HG03108 (cell line): ENCODE measurements around the gene FGD4.
"Not testable (repeated sequence)": the region's sequence is repeated elsewhere in the genome, so short reads cannot be mapped to it uniquely, and the experiment has no call there.

Experiments
- ATAC-seq: cut with Tn5 transposase; IDR thresholded peaks from one replicate; pipeline ENCODE4 v1.9.1; 2021; ENCODE audit warnings: moderate library complexity; ENCODE audit not compliant: unreplicated experiment

FGD4 gene

GRCh38 chr12:32489070-32489469 lies 89.7 kb downstream of the FGD4 start:
- no peak for ATAC-seq

GRCh38 chr12:32490801-32491200 lies 91.4 kb downstream of the FGD4 start:
- ATAC-seq: no peak

- ATAC-seq: no peak
Measured at GRCh38 chr12:32493282-32493681, 93.9 kb downstream of the FGD4 start.

DNA sequence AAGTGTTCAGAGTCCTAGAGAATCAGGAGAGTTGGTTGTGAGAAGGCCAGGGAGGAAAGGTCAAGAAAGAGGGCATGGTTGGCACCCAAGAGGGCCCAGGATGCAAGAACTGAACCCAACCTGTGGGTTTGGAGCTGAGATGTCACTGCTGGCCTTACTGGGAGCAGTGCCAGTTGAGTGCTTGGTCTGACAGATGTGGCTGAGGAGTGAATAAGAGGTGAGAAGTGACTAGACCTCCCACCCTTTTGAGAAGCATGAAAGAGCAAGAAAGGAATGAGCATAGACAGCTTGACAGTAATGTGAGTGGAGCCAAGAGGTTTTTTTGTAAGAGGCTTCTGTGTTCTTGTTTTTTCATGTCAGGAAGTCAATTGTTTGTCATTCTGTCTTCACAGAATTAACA lies 95.3 kb downstream of the FGD4 start:
- no peak for ATAC-seq

GRCh38 chr12:32496946-32497345 lies 97.6 kb downstream of the FGD4 start:
- no peak for ATAC-seq

GRCh38 chr12:32497864-32498263 lies 98.5 kb downstream of the FGD4 start:
- no peak for ATAC-seq

DNA sequence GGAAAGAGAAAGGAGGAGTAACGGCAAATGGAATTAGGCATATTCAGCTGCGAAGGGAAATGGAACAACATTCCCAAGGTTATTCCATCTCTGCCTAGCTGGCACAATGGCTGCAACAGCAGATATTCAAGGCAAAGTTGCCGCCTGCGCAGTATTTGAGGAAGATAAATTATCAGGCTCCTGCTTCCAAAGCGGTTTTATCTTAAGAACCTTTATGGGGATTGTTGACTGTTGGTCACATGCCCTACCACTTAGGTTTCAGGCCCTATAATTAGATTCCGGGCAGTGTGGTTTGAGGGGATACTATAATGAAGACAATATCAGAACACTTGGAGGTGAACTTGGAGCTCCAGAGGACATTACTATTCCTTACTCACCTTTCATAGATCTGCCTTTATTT lies 99.7 kb downstream of the FGD4 start:
- ATAC-seq: no peak

- ATAC-seq: no peak
Measured at GRCh38 chr12:32501835-32502333, 102.5 kb downstream of the FGD4 start.

DNA sequence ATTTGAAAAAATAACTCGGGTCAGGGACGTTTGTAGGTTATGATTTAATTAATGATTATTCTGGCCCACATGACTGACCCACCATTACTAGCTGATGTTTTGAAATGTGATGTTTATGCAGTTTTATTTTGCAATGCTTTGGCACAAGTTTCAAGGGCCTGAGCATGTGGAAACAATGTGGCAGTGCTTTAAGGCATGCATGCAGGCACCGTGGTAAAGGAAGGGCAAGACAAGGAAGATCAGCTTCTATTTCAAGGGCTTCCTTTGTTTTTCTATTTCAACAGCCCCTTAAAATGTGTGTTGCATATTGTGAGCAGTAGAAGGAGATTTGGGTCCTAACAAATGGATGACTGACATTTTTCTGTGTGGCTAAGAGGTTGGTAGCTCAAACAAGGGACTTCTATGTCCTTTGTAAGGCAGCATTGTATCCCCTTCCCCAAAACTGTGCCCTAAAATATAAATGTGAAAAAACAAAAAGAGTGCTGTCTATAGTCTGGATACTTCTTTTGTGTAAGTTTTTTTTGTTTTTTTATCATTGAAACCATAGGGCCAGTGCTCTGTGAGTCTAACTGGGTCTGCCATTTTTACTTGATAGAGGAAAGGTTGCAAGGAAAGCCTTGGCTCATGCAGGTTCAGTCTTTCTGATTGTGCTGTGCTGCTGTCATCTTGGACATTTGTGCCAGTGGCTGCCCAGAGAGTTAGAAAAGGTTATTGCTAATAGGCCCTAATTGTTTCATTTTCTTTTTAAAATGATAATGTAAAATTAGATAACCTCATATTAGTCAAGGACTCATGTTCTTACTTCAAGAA lies 103.5 kb downstream of the FGD4 start:
- no peak for ATAC-seq

- no peak for ATAC-seq
Measured at GRCh38 chr12:32503730-32504129, 104.4 kb downstream of the FGD4 start.

DNA sequence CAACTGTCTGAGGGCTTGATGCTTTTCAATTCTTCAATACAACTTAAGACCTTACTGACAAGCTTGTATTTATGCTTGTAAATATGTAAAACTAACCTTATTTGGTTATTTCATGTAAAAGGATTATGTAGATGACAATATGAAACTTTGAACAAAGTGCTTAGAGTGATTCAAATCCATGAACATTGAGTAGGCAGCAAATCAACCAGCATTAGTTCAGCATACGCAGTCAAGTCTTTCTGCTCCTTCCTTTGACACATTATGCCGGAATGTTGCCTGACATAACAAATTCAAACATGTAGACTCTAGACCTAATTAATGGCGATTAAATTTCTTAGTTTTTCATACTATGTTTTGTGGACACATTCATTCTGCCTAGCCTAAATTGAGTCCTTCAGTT lies 105.2 kb downstream of the FGD4 start:
- no peak for ATAC-seq

GRCh38 chr12:32505067-32505945 lies 105.9 kb downstream of the FGD4 start:
- no peak for ATAC-seq

DNA sequence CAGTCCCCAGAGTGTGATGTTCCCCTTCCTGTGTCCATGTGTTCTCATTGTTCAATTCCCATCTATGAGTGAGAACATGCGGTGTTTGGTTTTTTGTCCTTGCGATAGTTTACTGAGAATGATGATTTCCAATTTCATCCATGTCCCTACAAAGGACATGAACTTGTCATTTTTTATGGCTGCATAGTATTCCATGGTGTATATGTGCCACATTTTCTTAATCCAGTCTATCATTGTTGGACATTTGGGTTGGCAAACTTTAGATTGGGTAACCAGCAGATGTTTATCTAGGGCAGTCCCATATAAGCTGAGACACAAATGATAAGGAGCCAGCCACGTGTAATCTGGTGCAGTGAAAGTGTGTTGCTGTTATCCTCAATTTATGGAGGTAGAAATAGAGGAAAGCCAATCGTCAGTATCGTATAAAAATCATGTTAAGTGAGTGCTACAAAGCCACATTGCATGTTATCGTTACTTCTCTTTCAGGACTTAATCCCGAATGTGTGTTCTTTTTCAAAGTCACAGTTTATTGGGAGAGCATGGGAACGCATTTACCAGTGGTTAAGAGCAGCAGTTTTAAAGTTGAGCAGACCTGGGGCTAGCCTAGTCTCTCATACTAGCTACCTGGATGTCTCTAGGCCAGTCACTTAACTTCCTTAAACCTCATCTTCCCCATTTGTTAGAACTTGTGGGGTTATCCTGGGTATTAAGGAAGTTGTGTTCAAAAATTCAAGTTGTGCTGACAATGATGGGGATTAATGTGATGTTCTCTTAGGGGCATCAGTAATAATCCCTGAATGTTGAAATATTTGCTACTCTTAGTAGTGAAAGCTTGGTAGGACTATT lies 108.0 kb downstream of the FGD4 start:
- ATAC-seq: not testable (repeated sequence)

- no peak for ATAC-seq
Measured at GRCh38 chr12:32507942-32508320, 108.6 kb downstream of the FGD4 start.

GRCh38 chr12:32508626-32509025 lies 109.3 kb downstream of the FGD4 start:
- no peak for ATAC-seq

GRCh38 chr12:32509328-32510091 lies 110.2 kb downstream of the FGD4 start:
- no peak for ATAC-seq

DNA sequence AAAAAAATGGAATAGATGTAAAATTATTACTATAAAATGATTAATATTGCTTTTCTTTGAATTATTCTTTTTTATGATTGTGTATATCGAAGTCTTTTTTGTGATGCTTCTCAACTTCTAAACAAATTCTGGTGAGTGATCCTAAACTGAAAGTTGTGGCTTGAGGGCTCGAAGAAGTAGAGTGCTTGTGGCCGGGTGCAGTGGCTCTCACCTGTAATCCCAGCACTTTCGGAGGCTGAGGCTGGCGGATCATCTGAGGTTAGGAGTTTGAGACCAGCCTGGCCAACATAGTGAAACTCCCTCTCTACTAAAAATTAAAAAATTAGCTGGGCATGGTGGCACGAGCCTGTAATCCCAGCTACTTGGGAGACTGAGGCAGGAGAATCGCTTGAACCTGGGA lies 112.6 kb downstream of the FGD4 start:
- ATAC-seq: not testable (repeated sequence)

DNA sequence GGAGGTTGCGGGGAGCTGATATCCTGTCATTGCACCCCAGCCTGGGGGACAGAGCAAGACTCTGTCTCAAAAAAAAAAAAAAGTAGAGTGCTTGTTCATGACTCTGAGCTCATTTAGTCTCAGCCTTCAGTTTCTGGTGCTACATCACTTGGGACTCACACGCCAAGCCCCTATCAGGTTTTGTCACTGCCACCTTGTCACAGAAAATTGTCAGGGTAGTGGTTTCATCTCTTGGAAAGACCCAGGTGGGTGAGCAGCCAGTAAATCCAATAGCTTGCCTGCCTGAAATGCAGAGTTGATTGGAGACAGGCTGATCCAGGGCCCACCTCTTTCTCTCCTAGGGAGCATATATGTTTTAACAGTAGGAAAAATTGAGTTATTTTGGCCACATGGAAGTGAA lies 113.0 kb downstream of the FGD4 start:
- no peak for ATAC-seq

- ATAC-seq: no peak
Measured at GRCh38 chr12:32512910-32513309, 113.6 kb downstream of the FGD4 start.

GRCh38 chr12:32515137-32515873 lies 115.9 kb downstream of the FGD4 start:
- ATAC-seq: no peak
